MM.1S (cell line): ENCODE results near the gene ABCB10.
A peak's percentile ranks its signal among the peaks of the same experiment; 100 is the strongest.

Experiments
- DNase-seq: peaks from one replicate; pipeline ENCODE4 v3.0.0-alpha.2; 2015
- H2AFZ ChIP-seq: fragments of 300-600 bp; sonication (generic); 2 replicates; pipeline ENCODE4 v1.6.0; 2016; ENCODE audit warnings: antibody characterized with exemption, low read length
- H3F3A ChIP-seq: fragments of 300-600 bp; sonication (generic); 2 replicates; pipeline ENCODE4 v1.6.1; 2016; ENCODE audit warnings: mild to moderate bottlenecking, antibody characterized with exemption, low read length, moderate library complexity, mixed read lengths; ENCODE audit not compliant: insufficient read depth
- H3K27ac ChIP-seq: fragments of 300-600 bp; sonication (generic); 2 replicates; pipeline ENCODE4 v1.5.1; 2016; ENCODE audit warnings: mild to moderate bottlenecking, low read length
- H3K27me3 ChIP-seq: fragments of 300-600 bp; sonication (generic); replicated peaks from 2 replicates; pipeline ENCODE4 v1.6.0; 2016; ENCODE audit warnings: low read length; ENCODE audit not compliant: insufficient read depth
- H3K36me3 ChIP-seq: fragments of 300-600 bp; sonication (generic); replicated peaks from 2 replicates; pipeline ENCODE4 v1.6.1; 2016; ENCODE audit warnings: mild to moderate bottlenecking, low read length, mixed read lengths; ENCODE audit not compliant: insufficient read depth
- H3K4me1 ChIP-seq: fragments of 300-600 bp; sonication (generic); 2 replicates; pipeline ENCODE4 v1.6.1; 2016; ENCODE audit warnings: low read length, mixed read lengths
- H3K4me2 ChIP-seq: fragments of 300-600 bp; sonication (generic); 2 replicates; pipeline ENCODE4 v1.6.0; 2016; ENCODE audit warnings: low read depth, low read length
- H3K4me3 ChIP-seq: fragments of 300-600 bp; sonication (generic); 2 replicates; pipeline ENCODE4 v1.5.1; 2016; ENCODE audit warnings: low read length, mixed read lengths
- H3K79me2 ChIP-seq: fragments of 300-600 bp; sonication (generic); 2 replicates; pipeline ENCODE4 v1.6.1; 2016; ENCODE audit warnings: mixed run types, low read length, mixed read lengths
- H3K9ac ChIP-seq: fragments of 300-600 bp; sonication (generic); 2 replicates; pipeline ENCODE4 v1.6.1; 2016; ENCODE audit warnings: low read length, mixed read lengths
- H3K9me2 ChIP-seq: fragments of 300-600 bp; sonication (generic); replicated peaks from 2 replicates; pipeline ENCODE4 v1.6.1; 2016; ENCODE audit warnings: mild to moderate bottlenecking, low read length, mixed read lengths; ENCODE audit not compliant: insufficient read depth
- H3K9me3 ChIP-seq: fragments of 300-600 bp; sonication (generic); replicated peaks from 2 replicates; pipeline ENCODE4 v1.6.1; 2016; ENCODE audit warnings: mild to moderate bottlenecking, low read length, mixed read lengths; ENCODE audit not compliant: insufficient read depth
- H4K20me1 ChIP-seq: fragments of 300-600 bp; sonication (generic); 2 replicates; pipeline ENCODE4 v1.6.1; 2016; ENCODE audit warnings: mild to moderate bottlenecking, low read length, moderate library complexity, mixed read lengths; ENCODE audit not compliant: insufficient read depth
- EZH2 ChIP-seq: fragments of 300-600 bp; sonication (generic); optimal IDR thresholded peaks from 2 replicates; pipeline ENCODE3; 2017; ENCODE audit warnings: low read depth, mild to moderate bottlenecking, antibody characterized with exemption, low read length, mixed read lengths
- EZH2phosphoT487 ChIP-seq: fragments of 300-600 bp; sonication (generic); IDR thresholded peaks from 2 replicates; pipeline ENCODE4 v1.6.1; 2018; ENCODE audit warnings: antibody characterized with exemption, low read length
- TF ChIP-seq, protein P1 (sequence below): fragments of 300-600 bp; sonication (generic); IDR thresholded peaks from 2 replicates; pipeline ENCODE4 v1.5.1; 2016; ENCODE audit warnings: antibody characterized with exemption, low read length, mixed read lengths

The ABCB10 gene

GRCh38 chr1:229574679-229575442 is 16.4 kb upstream of the ABCB10 start:
- Histone ChIP-seq H3K27me3 (no peaks in the 10 kb centered on the region), H3K4me1 (peaks cover 20% of the 10 kb centered on the region), H3K4me3 (no peak overlapping the region), H3K9ac (no peak overlapping the region), H4K20me1 (no peaks in the 10 kb centered on the region), H3K36me3 (no peaks in the 10 kb centered on the region), H3K9me2 (no peaks in the 10 kb centered on the region), H3K79me2 (no peaks in the 10 kb centered on the region), H2AFZ (no peak overlapping the region), H3F3A (peaks cover 13% of the 10 kb centered on the region), H3K27ac (no peak overlapping the region), H3K9me3 (no peaks in the 10 kb centered on the region), H3K4me2 (no peak overlapping the region)
- DNase-seq, result no peak
- TF ChIP-seq EZH2, result no peak
- no peak for TF ChIP-seq EZH2phosphoT487
- TF ChIP-seq, protein P1, sequence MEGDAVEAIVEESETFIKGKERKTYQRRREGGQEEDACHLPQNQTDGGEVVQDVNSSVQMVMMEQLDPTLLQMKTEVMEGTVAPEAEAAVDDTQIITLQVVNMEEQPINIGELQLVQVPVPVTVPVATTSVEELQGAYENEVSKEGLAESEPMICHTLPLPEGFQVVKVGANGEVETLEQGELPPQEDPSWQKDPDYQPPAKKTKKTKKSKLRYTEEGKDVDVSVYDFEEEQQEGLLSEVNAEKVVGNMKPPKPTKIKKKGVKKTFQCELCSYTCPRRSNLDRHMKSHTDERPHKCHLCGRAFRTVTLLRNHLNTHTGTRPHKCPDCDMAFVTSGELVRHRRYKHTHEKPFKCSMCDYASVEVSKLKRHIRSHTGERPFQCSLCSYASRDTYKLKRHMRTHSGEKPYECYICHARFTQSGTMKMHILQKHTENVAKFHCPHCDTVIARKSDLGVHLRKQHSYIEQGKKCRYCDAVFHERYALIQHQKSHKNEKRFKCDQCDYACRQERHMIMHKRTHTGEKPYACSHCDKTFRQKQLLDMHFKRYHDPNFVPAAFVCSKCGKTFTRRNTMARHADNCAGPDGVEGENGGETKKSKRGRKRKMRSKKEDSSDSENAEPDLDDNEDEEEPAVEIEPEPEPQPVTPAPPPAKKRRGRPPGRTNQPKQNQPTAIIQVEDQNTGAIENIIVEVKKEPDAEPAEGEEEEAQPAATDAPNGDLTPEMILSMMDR, result no peak

GRCh38 chr1:229572286-229572685 is 13.8 kb upstream of the ABCB10 start:
- Histone ChIP-seq H4K20me1 (no peaks in the 10 kb centered on the region), H3K9me3 (no peaks in the 10 kb centered on the region), H3K27ac (peak overlapping the region; percentile 4; the same call in 1 of the 2 replicates), H2AFZ (no peak overlapping the region), H3K9me2 (no peaks in the 10 kb centered on the region), H3K4me2 (peak overlapping the region; percentile 10; the same call in 1 of the 2 replicates), H3K9ac (no peak overlapping the region), H3K79me2 (no peaks in the 10 kb centered on the region), H3K4me1 (peaks cover 20% of the 10 kb centered on the region), H3K4me3 (no peak overlapping the region), H3F3A (peaks cover 13% of the 10 kb centered on the region), H3K27me3 (no peaks in the 10 kb centered on the region), H3K36me3 (no peaks in the 10 kb centered on the region)
- TF ChIP-seq EZH2 (no peak), EZH2phosphoT487 (no peak)
- TF ChIP-seq, protein P1, result no peak
- DNase-seq, result peak; percentile 77

DNA sequence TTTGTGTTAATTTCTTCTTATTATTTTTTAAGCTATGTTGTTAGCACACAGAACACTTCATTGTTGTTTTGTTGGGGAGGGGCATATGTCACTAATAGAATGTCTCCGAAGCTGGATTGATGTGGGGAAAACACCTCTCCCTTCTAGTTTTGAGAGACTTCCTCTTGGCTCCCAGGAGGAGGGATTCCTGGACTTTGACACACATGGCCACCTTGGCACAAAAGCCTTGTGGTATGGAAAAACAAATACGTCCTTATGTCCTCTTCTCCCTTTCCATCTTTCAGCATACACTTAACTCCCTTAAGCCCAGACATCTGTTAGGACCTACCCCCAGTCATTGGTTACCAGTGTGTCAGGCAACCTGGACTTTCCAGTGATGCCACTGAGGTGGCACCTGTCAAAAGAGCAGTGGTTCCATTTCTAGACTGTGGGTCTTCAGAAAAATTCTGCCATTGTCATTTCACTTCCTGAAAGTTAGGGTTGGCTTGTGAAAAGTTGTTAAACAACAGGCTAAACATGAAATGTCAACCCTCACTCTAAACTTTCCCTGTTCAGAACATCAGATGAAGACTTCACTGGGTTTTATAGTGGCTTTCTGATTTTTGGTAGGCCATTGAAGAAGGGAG is 12.5 kb upstream of the ABCB10 start:
- Histone ChIP-seq H3K9me3 (no peaks in the 10 kb centered on the region), H3K36me3 (no peaks in the 10 kb centered on the region), H3K27me3 (no peaks in the 10 kb centered on the region), H3K4me1 (peaks cover 20% of the 10 kb centered on the region), H3K9me2 (no peaks in the 10 kb centered on the region), H3K9ac (no peak overlapping the region), H4K20me1 (no peaks in the 10 kb centered on the region), H3K27ac (no peak overlapping the region), H3K79me2 (no peaks in the 10 kb centered on the region), H3F3A (peaks cover 13% of the 10 kb centered on the region), H3K4me2 (no peak overlapping the region), H2AFZ (no peak overlapping the region), H3K4me3 (no peak overlapping the region)
- TF ChIP-seq, protein P1, result no peak
- TF ChIP-seq EZH2, result no peak
- peak; percentile 17 for DNase-seq
